A204.1 (cell line): ENCODE data around the gene ARSG.
"Not testable (repeated sequence)": the region's sequence is repeated elsewhere in the genome, so short reads cannot be mapped to it uniquely, and the experiment has no call there.

Experiments
- FAIRE-seq: peaks from 2 replicates; lab custom pipeline; 2012; peaks lifted over from hg19 to GRCh38; lab: Jason Lieb, UNC

Gene ARSG

GRCh38 chr17:68398691-68399637, 107.7 kb downstream of the ARSG start:
- no peak for FAIRE-seq

GRCh38 chr17:68399638-68400403, 108.5 kb downstream of the ARSG start:
- FAIRE-seq = no peak

GRCh38 chr17:68400404-68400735, 109.1 kb downstream of the ARSG start:
- FAIRE-seq = no peak

- no peak for FAIRE-seq
Measured at GRCh38 chr17:68401288-68401687, 110.0 kb downstream of the ARSG start.

- FAIRE-seq = no peak
Measured at GRCh38 chr17:68403122-68403521, 111.8 kb downstream of the ARSG start.

GRCh38 chr17:68403837-68404236, 112.5 kb downstream of the ARSG start:
- not testable (repeated sequence) for FAIRE-seq

GRCh38 chr17:68407656-68408055, 116.4 kb downstream of the ARSG start:
- not testable (repeated sequence) for FAIRE-seq

GRCh38 chr17:68413597-68414560, 122.6 kb downstream of the ARSG start:
- not testable (repeated sequence) for FAIRE-seq

GRCh38 chr17:68414901-68415300, 123.6 kb downstream of the ARSG start:
- FAIRE-seq = not testable (repeated sequence)

- FAIRE-seq = no peak
Measured at GRCh38 chr17:68417317-68417716, 126.0 kb downstream of the ARSG start.

GRCh38 chr17:68418876-68419275, 127.6 kb downstream of the ARSG start:
- no peak for FAIRE-seq

GRCh38 chr17:68420065-68420464, 128.8 kb downstream of the ARSG start:
- FAIRE-seq = no peak

GRCh38 chr17:68421486-68421885, 130.2 kb downstream of the ARSG start:
- no peak for FAIRE-seq

GRCh38 chr17:68422821-68423220, 131.5 kb downstream of the ARSG start:
- no peak for FAIRE-seq

GRCh38 chr17:68423251-68423650, 132.0 kb downstream of the ARSG start:
- no peak for FAIRE-seq

- FAIRE-seq = no peak
Measured at GRCh38 chr17:68424203-68424602, 132.9 kb downstream of the ARSG start.

- no peak for FAIRE-seq
Measured at GRCh38 chr17:68424861-68425260, 133.6 kb downstream of the ARSG start.

- FAIRE-seq = no peak
Measured at GRCh38 chr17:68425979-68426378, 134.7 kb downstream of the ARSG start.

- FAIRE-seq = no peak
Measured at GRCh38 chr17:68427575-68427974, 136.3 kb downstream of the ARSG start.

GRCh38 chr17:68428498-68429172, 137.3 kb downstream of the ARSG start:
- FAIRE-seq = no peak

- FAIRE-seq = no peak
Measured at GRCh38 chr17:68429881-68430280, 138.6 kb downstream of the ARSG start.
